Upper lobe of left lung (tissue), 6 donors: ENCODE data around the gene CAPN11. TPM values are rescaled to one million over a fixed set of nuclear protein-coding genes. Genes with fewer than 3 reads are reported as not detected.

Experiments used
- ATAC-seq, 2 donors: fragments of 200-7000 bp; cut with Tn5 transposase; one replicate each; pipeline ENCODE4 v1.9.1; 2022; ENCODE audit warnings: mild to moderate bottlenecking in 2 of 2, moderate library complexity in 2 of 2; ENCODE audit not compliant: low FRiP score in 2 of 2
- DNase-seq, 2 donors: peaks; one replicate each; pipeline ENCODE4 v3.0.0-alpha.2; 2019 to 2020
- H3K27ac ChIP-seq, 4 donors: fragments of 200-600 bp; sonication (generic); one replicate each; pipeline ENCODE4 v1.5.1; 2016 to 2019
- H3K27me3 ChIP-seq, 4 donors: fragments of 200-600 bp; sonication (generic); one replicate each; pipeline ENCODE4 v1.5.1; 2017 to 2019
- H3K36me3 ChIP-seq, 4 donors: fragments of 200-600 bp; sonication (generic); one replicate each; pipeline ENCODE4 v1.5.1; 2016 to 2019
- H3K4me1 ChIP-seq, 4 donors: fragments of 200-600 bp; sonication (generic); one replicate each; pipeline ENCODE4 v1.5.1; 2018 to 2019
- H3K4me3 ChIP-seq, 4 donors: fragments of 200-600 bp; sonication (generic); one replicate each; pipeline ENCODE4 v1.5.1; 2017 to 2019; ENCODE audit warnings: mild to moderate bottlenecking in 2 of 4, moderate library complexity in 1 of 4
- H3K9me3 ChIP-seq, 4 donors: fragments of 200-600 bp; sonication (generic); one replicate each; pipeline ENCODE4 v1.5.1; 2018 to 2019
- CTCF ChIP-seq, 6 experiments: fragments of 450-650 bp in 4 of 6; fragments of 200-600 bp in 2 of 6; sonication (generic) in 2 of 6; IDR thresholded peaks; one replicate each; pipeline ENCODE4 v1.5.1; 2016 to 2019; ENCODE audit warnings: antibody characterized with exemption in 6 of 6
- EP300 ChIP-seq, 4 donors: sonication (generic); formaldehyde crosslinking; IDR thresholded peaks; one replicate each; pipeline ENCODE4 v1.5.1; 2017; ENCODE audit warnings: antibody characterized with exemption in 4 of 4, control low read depth in 2 of 4
- POLR2A ChIP-seq, 4 donors: fragments of 450-650 bp; IDR thresholded peaks; one replicate each; pipeline ENCODE4 v1.5.1; 2016 to 2017; ENCODE audit warnings: antibody characterized with exemption in 4 of 4, mild to moderate bottlenecking in 2 of 4
- POLR2AphosphoS5 ChIP-seq, 2 donors: sonication (generic); formaldehyde crosslinking; IDR thresholded peaks; one replicate each; pipeline ENCODE4 v1.5.1; 2017; ENCODE audit warnings: antibody characterized with exemption in 2 of 2
- WGBS, 2 donors: methylation state at CpG; one replicate each; pipeline ENCODE4 v1.1.5; 2017 to 2018; 5-methylcytosine and 5-hydroxymethylcytosine counted together
- small RNA-seq, 4 donors: library from RNA; depleted of rRNA; stranded (forward); fragments of <200 nt; gene quantifications; one replicate each; pipeline ENCODE3, GENCODE V24; 2016
- total RNA-seq, 6 donors: library from RNA; depleted of rRNA in 4 of 6; stranded (reverse); fragments of >200 nt in 4 of 6; gene quantifications; one replicate each; pipeline versions ENCODE4 v1.1.0 to v1.2.1, GENCODE V29; 2016 to 2021
- donor health status: DM: no; HTN: no; CAD: no; lungs with moderate emphysema.
- donor health status: DM: no; HTN: yes; CAD: no; lungs with severe emphysema.

CAPN11 gene
- total RNA-seq, 6 donors from 2014 or later = 0.30 to 0.81 (median 0.52) TPM; not detected in 2

DNA sequence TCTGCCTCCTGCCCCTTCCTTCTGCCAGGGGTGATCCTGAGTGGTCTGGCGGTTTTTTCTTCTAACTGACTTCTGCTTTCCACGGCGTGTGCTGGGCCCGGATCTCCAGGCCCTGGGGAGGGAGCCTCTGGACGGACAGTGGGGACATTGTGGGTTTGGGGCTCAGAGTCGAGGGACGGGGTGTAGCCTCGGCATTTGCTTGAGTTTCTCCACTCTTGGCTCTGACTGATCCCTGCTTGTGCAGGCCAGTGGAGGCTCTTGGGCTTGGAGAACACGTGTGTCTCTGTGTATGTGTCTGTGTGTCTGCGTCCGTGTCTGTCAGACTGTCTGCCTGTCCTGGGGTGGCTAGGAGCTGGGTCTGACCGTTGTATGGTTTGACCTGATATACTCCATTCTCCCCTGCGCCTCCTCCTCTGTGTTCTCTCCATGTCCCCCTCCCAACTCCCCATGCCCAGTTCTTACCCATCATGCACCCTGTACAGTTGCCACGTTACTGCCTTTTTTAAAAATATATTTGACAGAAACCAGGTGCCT lies 75.0 kb downstream of the CAPN11 start:
- no peak for DNase-seq
- Histone ChIP-seq H3K27me3 (no peaks in the 10 kb centered on the region), H3K36me3 (peaks cover 0 to 37% (median 22%) of the 10 kb centered on the region in 4 donors), H3K9me3 (no peaks in the 10 kb centered on the region), H3K4me1 (peaks cover 25 to 33% (median 31%) of the 10 kb centered on the region in 4 donors), H3K27ac (peak overlapping the region in 3 of 4 donors; percentile 59 to 66 (median 65)), H3K4me3 (no peak overlapping the region)
- WGBS, 2 donors = 77 to 80% methylated on average over 11 to 14 of the region's 14 CpGs
- TF ChIP-seq POLR2AphosphoS5 (IDR thresholded peaks at IDR 0.05) (no peak), EP300 (IDR thresholded peaks at IDR 0.05) (no peak), CTCF (IDR thresholded peaks at IDR 0.05) (no peak), POLR2A (IDR thresholded peaks at IDR 0.05) (no peak)
- no peak for ATAC-seq

Small RNA genes within 50 kb of the gene (small RNA-seq; reads per million reads assigned to genes)
- gene RN7SL811P = 0 reads per million in 4 donors

Other genes with a start within 250 kb of the CAPN11 start
- 100 to 1,000 TPM in 3 of 6 donors, 10 to 100 TPM in 3; 89.1 to 164 (median 97.7) TPM for gene MRPL14, start 31.4 kb upstream of the CAPN11 start, total RNA-seq
- 100 to 1,000 TPM in 4 of 6 donors, 10 to 100 TPM in 2; 89.8 to 198 (median 128) TPM for gene TMEM63B, start 31.3 kb upstream of the CAPN11 start, total RNA-seq
- under 1 TPM in 1 of 6 donors, not detected in 5; 0.46 TPM for gene MYMX, start 58.1 kb downstream of the CAPN11 start, total RNA-seq
- 10 to 100 TPM; 38.3 to 93.2 (median 45.8) TPM for gene SLC29A1, start 64.8 kb downstream of the CAPN11 start, total RNA-seq
- 100 to 1,000 TPM; 175 to 656 (median 471) TPM for gene HSP90AB1, start 88.3 kb downstream of the CAPN11 start, total RNA-seq
- 10 to 100 TPM; 14.6 to 44.8 (median 29.8) TPM for gene SLC35B2, start 98.7 kb downstream of the CAPN11 start, total RNA-seq
- 10 to 100 TPM in 5 of 6 donors, 1 to 10 TPM in 1; 7.8 to 27.0 (median 13.6) TPM for gene NFKBIE, start 106.7 kb downstream of the CAPN11 start, total RNA-seq
- gene TMEM151B, start 111.6 kb downstream of the CAPN11 start, total RNA-seq = not detected
- 10 to 100 TPM; 11.1 to 23.0 (median 12.0) TPM for gene AARS2, start 154.5 kb downstream of the CAPN11 start, total RNA-seq
- gene SPATS1, start 183.8 kb downstream of the CAPN11 start, total RNA-seq = 1 to 10 TPM in 2 of 6 donors, under 1 TPM in 1, not detected in 3; 0.91 to 2.2 (median 1.6) TPM
- 10 to 100 TPM in 5 of 6 donors, 1 to 10 TPM in 1; 5.4 to 24.0 (median 13.8) TPM for gene CDC5L, start 228.9 kb downstream of the CAPN11 start, total RNA-seq